HCEC 1CT (cell line): ENCODE results near the gene ANKRD62.

Experiments
- DNase-seq: peaks from one replicate; pipeline ENCODE4 v3.0.0-alpha.2; 2017

The ANKRD62 gene

DNA sequence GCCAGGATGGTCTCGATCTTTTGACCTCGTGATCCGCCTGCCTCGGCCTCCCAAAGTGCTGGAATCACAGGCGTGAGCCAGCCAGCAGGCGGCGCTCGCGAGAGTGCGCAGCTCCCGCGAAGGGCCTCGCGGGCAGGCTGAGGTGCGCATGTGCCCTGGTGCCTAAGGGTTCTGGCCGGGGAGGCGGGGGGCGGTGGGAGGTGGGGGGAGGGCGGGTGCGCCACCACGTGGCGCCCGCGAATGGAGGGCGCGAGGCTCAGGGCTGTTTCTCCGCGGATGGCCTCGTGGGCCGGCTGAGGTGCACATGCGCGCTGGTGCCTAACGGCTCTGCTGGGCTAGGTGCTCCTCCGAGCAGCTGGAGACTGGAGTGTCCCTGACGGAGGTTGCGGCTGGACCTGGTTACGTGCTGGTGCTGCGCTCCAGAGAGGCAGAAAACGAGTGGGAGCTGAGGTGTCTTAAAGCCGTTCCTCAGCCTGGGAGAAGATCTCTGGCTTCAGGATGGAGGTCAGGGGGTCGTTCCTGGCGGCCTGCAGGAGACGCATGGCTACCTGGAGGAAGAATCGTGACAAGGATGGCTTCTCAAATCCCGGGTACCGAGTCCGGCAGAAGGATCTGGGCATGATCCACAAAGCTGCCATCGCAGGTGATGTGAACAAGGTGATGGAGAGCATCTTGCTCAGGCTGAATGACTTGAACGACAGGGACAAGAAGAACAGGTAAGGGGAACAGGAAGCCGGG is at the start of gene ANKRD62:
ANKRD62 (plus strand) TSS at position 324 of the 738 bp plus-strand sequence; CDS start at position 499, 175 bp downstream.
- no peak for DNase-seq

GRCh38 chr18:12044591-12044990 is 49.1 kb upstream of the ANKRD62 start:
- DNase-seq, result no peak

DNA sequence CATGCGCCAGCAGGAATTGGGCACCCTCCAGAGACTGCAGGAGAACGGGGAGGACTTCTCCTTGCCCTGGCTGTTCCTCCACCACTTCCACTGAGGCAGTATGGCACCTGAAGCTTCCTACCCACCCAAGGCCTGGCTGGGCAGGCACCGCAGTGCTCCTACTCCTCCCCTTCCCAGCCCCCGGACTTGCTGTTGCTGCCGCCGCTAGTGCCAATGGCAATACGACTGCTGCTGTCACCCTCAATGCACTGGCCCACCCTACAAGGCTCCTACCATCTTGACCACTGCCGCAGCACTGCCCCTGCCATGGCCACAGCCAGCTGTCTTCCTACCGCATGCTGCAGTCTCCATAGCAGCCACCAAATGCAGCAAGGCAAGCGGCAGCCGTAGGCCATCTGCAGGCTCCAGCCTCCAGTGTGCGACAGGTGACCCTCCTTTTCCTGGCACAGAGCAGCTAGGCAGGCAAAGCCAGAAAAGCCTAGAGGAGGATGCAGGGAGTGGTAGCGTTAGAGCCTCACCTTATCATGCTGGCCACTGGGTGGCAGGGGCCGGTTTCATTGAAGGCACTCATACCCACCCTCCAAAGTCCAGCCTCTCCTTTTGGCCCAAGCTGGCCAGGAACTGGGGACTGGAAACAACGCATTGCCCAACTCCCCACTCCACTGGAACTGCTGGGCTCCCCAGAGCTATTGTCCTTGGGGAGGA is 47.4 kb upstream of the ANKRD62 start:
- no peak for DNase-seq

- DNase-seq, result no peak
Observed at GRCh38 chr18:12046751-12047335, 46.8 kb upstream of the ANKRD62 start.

GRCh38 chr18:12048010-12048826 is 45.4 kb upstream of the ANKRD62 start:
- no peak for DNase-seq

GRCh38 chr18:12048827-12049175 is 44.8 kb upstream of the ANKRD62 start:
- DNase-seq, result peak; percentile 77

- DNase-seq, result no peak
Observed at GRCh38 chr18:12049978-12050811, 43.4 kb upstream of the ANKRD62 start.

- DNase-seq, result no peak
Observed at GRCh38 chr18:12052866-12053265, 40.8 kb upstream of the ANKRD62 start.

DNA sequence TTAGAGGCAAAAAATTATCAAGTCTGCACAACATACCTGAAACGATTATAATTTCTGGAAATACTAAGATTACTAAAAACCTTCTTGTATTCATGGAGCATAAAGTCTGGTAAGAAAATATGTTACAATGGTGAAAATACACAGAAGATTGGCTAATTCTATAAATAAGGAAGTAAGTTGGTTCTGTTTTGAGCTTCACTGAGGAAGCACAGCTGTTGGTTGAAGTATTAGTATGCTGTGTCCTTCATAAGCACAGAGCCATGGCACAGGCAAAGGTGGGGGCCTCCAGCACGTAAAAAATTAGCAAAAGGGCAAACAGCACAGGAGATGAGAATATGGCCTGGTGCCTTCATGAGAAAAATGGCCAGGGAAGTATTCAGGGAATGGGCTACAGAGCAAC is 40.4 kb upstream of the ANKRD62 start:
- no peak for DNase-seq

DNA sequence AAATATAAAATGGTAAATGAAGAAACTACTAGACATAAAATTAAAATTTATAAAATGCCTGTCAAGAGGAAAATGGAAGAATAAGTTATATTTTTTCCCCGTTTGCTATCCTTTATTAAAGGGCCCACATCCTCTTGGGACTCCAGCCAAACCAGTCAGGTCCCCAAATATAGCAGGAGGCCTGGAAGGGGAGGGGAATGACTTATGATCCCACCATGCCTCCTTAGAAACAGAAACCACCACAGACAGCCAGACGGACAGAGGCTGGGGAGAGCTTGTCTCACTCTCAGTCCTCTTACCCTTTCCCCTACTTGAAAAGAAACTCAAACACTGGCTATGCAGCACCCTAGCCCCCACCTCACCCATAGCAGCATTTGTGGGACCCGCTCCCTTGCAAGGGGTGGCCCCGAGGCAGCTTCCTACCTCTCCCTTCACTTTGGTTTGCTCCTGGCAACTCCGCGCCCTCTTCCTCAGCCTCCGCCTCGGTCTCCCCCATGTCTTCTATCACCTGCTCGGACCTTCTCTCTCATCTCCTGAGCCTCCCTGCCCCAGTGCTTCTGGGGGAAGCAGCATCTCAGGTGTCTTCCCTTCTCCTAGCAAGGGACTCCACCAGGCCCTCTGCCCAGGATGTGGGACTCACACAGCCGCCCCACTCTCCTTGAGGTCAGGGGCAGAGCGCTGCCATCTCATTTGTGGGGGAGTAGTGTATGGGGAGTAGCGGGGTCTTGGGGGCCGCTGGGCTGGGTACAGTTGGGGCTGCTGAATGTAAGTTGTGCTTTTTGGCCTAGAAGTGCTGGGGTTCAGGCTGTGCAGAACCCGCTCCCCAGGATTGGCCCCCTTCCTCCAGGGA is 37.4 kb upstream of the ANKRD62 start:
- DNase-seq, result no peak

DNA sequence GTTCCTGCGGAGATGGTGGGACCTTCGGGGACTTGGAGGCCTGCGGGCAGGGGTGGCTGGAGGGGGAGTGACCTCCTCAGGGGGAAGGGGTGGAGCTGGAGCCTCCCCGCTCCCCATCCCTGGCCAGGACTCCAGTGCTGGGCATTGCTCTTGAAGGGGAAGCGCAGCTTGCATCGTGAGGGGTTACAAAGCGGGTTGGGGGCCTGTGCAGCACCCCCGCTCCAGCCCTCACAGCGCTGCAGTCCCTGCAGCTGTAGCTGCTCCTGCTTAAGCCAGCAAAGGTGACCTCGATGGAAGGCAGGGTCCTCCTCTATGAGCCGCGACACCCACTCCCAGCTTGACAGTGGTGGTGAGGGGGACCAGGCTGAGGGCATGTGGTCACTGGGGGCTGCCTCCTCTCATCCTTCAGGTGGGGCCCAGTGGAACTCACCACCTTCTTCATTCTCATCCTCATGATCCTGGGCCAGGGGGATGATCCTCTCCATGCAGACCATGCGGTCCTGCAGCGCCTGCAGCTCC is 36.7 kb upstream of the ANKRD62 start:
- no peak for DNase-seq

GRCh38 chr18:12057419-12058039 is 36.1 kb upstream of the ANKRD62 start:
- no peak for DNase-seq

GRCh38 chr18:12059334-12060181 is 34.1 kb upstream of the ANKRD62 start:
- DNase-seq, result no peak

GRCh38 chr18:12060182-12060870 is 33.3 kb upstream of the ANKRD62 start:
- no peak for DNase-seq

- DNase-seq, result no peak
Observed at GRCh38 chr18:12061685-12062084, 32.0 kb upstream of the ANKRD62 start.

GRCh38 chr18:12062974-12063373 is 30.7 kb upstream of the ANKRD62 start:
- DNase-seq, result no peak

GRCh38 chr18:12064086-12064763 is 29.4 kb upstream of the ANKRD62 start:
- DNase-seq, result no peak

DNA sequence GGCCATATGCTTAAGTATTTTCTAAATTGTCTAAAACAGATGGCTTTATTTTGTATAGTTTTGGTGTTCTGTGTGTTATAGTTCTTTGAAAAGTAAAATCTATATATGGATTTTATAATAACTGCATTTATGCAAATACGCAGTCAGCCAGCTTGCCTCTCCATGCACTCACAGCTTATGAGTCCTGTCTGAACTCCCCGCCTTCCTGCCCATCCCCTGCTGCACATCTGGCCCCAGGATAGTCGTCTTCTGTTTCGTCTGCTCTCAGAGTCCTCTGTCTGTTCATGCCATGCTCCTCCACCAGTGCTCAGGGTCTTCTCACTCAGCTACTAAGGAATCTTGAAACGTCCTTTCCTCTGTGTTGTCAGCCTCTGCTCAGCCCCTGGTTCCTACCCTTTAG is 28.2 kb upstream of the ANKRD62 start:
- no peak for DNase-seq
